H1 (cell line): ENCODE data around the gene DERL2. TPM values are rescaled to one million over a fixed set of nuclear protein-coding genes. Genes with fewer than 3 reads are reported as not detected.

Experiments used
- FOSL1 ChIP-seq: IDR thresholded peaks from 2 replicates; pipeline ENCODE4 v1.6.1; 2011; ENCODE audit warnings: mild to moderate bottlenecking, low read depth, low read length, moderate library complexity; ENCODE audit not compliant: insufficient read depth
- HDAC6 ChIP-seq: IDR thresholded peaks from one replicate; pipeline ENCODE4 v1.7.1; 2012; ENCODE audit warnings: low read depth, mild to moderate bottlenecking, inconsistent platforms, low read length, moderate library complexity
- KDM4A ChIP-seq: IDR thresholded peaks from one replicate; pipeline ENCODE4 v1.7.1; 2012; ENCODE audit warnings: low read depth, mild to moderate bottlenecking, moderate library complexity, low read length, inconsistent platforms; ENCODE audit not compliant: severe bottlenecking
- SRF ChIP-seq: IDR thresholded peaks from 2 replicates; pipeline ENCODE4 v1.6.1; 2011; ENCODE audit warnings: mild to moderate bottlenecking, low read depth, low read length, moderate library complexity
- polyA plus RNA-seq, 7 experiments: library from polyadenylated mRNA; depleted of rRNA in 3 of 7; stranded (reverse) in 5 of 7; unstranded in 2 of 7; fragments of >200 nt in 5 of 7; fragments of 200-250 nt in 2 of 7; gene quantifications; 1 replicate in 5 of 7; 2 replicates in 1 of 7; 4 replicates in 1 of 7; pipeline versions ENCODE4 v1.2.1 to v1.2.3, GENCODE V29; 2011 to 2013; ENCODE audit warnings: missing spikeins in 2 of 7, mixed read lengths in 2 of 7
- total RNA-seq: library from RNA; stranded (reverse); fragmentation: NEBNext Ultra II Directional; extraction: Animal tissue kit (Norgen Biotek cat#: 25700); gene quantifications from 2 replicates; pipeline ENCODE4 v1.2.1, GENCODE V29; 2021
- TF ChIP-seq, protein P1 (sequence below): IDR thresholded peaks from 2 replicates; pipeline ENCODE4 v1.6.1; 2012; ENCODE audit warnings: low read length, inconsistent platforms
- TF ChIP-seq, protein P2 (sequence below): IDR thresholded peaks from 2 replicates; pipeline ENCODE4 v1.6.1; 2011; ENCODE audit warnings: low read depth, mild to moderate bottlenecking, low read length; ENCODE audit not compliant: insufficient read depth

The DERL2 gene
- total and polyA plus RNA-seq, 2 of the 8 experiments (the other 6 are each of a cell fraction or from before 2014, with no cell fraction given), result 55.3 to 58.4 TPM

DNA sequence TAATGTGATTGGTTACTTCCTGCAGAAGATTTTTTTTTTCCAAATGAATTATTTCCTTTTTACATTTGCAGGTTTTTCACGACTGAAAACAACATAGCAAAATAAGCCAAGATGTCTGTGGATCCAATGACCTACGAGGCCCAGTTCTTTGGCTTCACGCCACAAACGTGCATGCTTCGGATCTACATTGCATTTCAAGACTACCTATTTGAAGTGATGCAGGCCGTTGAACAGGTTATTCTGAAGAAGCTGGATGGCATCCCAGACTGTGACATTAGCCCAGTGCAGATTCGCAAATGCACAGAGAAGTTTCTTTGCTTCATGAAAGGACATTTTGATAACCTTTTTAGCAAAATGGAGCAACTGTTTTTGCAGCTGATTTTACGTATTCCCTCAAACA lies 2.8 kb upstream of the DERL2 start (continued):
- TF ChIP-seq, protein P1, sequence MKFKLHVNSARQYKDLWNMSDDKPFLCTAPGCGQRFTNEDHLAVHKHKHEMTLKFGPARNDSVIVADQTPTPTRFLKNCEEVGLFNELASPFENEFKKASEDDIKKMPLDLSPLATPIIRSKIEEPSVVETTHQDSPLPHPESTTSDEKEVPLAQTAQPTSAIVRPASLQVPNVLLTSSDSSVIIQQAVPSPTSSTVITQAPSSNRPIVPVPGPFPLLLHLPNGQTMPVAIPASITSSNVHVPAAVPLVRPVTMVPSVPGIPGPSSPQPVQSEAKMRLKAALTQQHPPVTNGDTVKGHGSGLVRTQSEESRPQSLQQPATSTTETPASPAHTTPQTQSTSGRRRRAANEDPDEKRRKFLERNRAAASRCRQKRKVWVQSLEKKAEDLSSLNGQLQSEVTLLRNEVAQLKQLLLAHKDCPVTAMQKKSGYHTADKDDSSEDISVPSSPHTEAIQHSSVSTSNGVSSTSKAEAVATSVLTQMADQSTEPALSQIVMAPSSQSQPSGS, result no peak
- TF ChIP-seq SRF (no peak), FOSL1 (no peak), HDAC6 (no peak), KDM4A (no peak)
- TF ChIP-seq, protein P2, sequence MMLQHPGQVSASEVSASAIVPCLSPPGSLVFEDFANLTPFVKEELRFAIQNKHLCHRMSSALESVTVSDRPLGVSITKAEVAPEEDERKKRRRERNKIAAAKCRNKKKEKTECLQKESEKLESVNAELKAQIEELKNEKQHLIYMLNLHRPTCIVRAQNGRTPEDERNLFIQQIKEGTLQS, result no peak
